Measurements from ENCODE around the gene FAM234A. TPM values are rescaled to one million over a fixed set of nuclear protein-coding genes. Genes with fewer than 3 reads are reported as not detected.

Gene FAM234A
- total and polyA plus RNA-seq, 2 donors (not counting 3 experiments of a cell fraction or from before 2014, with no cell fraction given), result 70.4 to 89.4 TPM

- H2AFZ ChIP-seq (ENCODE audit: low read depth, low read length), result no peak overlapping the region
- H3K27me3 ChIP-seq (ENCODE audit: control insufficient read depth in 2 of 2, insufficient read depth in 2 of 2, low read length in 2 of 2), result no peaks in the 10 kb centered on the region
- no peak overlapping the region for H3K9ac ChIP-seq (replicated peaks; ENCODE audit: extremely low read depth, insufficient read depth, low read length)
- H4K20me1 ChIP-seq (replicated peaks; ENCODE audit: control insufficient read depth, extremely low read depth, insufficient read depth, low read length), result no peaks in the 10 kb centered on the region
- TF ChIP-seq GATA2 (IDR thresholded peaks at IDR 0.05; ENCODE audit: insufficient read depth, insufficient read length, low read depth, low read length), result no peak
- no peak for TF ChIP-seq FOS (IDR thresholded peaks at IDR 0.05; ENCODE audit: borderline replicate concordance, insufficient read depth, low read length)
- TF ChIP-seq MYC (IDR thresholded peaks at IDR 0.05; ENCODE audit: low read depth, low read length), result no peak
- no peak for TF ChIP-seq JUN (IDR thresholded peaks at IDR 0.05; ENCODE audit: borderline replicate concordance, insufficient read depth, insufficient read length, low read depth)
- TF ChIP-seq EZH2 (IDR thresholded peaks at IDR 0.05; ENCODE audit: borderline replicate concordance, low read depth, low read length, severe bottlenecking), result no peak
- H3K4me3 ChIP-seq (replicated peaks in 1 of 3; ENCODE audit: insufficient read depth in 1 of 3, low read depth in 1 of 3, low read length in 3 of 3), result no peak overlapping the region
- ChIA-PET CTCF (interaction anchor here (1.2 to 1.7 kb wide), 2 partner anchors 10 to 47 kb away, joined by 3 to 4 read pairs; no protein-coding TSS in a partner anchor), POLR2A (no interaction called here)
- FAIRE-seq, result no peak
- no peak for DNase-seq (ENCODE audit: low read depth, low spot score)
- no peaks in the 10 kb centered on the region for H3K9me3 ChIP-seq (replicated peaks; ENCODE audit: control insufficient read depth, insufficient read depth, low read length)
- dilution Hi-C loops (cut with MboI; ENCODE audit: extremely low pct_ligation_motif_present, low sequenced_read_pairs), result no loop called here
- no peaks in the 10 kb centered on the region for H3K9me1 ChIP-seq (replicated peaks; ENCODE audit: control insufficient read depth, extremely low read depth, insufficient read depth, low read length)
- BruUV-seq (replicated peaks), result no TSS peak
- no peaks in the 10 kb centered on the region for H3K4me1 ChIP-seq (ENCODE audit: control insufficient read depth, extremely low read depth, insufficient read depth, low read length)
- no peak overlapping the region for H3K4me2 ChIP-seq (ENCODE audit: insufficient read depth, low read length)
- no peak overlapping the region for H3K27ac ChIP-seq (ENCODE audit: insufficient read depth, low read depth, low read length)
- H3K36me3 ChIP-seq (ENCODE audit: control insufficient read depth in 2 of 2, extremely low read depth in 1 of 2, insufficient read depth in 2 of 2, low read length in 2 of 2), result peaks cover 0 to 26% of the 10 kb centered on the region in 2 experiments
- H3K79me2 ChIP-seq (ENCODE audit: control insufficient read depth, insufficient read depth, low read length), result no peaks in the 10 kb centered on the region
- intact Hi-C loops (cut with micrococcal nuclease), result no loop called here
Observed at GRCh38 chr16:301950-302349, 67.3 kb downstream of the FAM234A start.

DNA sequence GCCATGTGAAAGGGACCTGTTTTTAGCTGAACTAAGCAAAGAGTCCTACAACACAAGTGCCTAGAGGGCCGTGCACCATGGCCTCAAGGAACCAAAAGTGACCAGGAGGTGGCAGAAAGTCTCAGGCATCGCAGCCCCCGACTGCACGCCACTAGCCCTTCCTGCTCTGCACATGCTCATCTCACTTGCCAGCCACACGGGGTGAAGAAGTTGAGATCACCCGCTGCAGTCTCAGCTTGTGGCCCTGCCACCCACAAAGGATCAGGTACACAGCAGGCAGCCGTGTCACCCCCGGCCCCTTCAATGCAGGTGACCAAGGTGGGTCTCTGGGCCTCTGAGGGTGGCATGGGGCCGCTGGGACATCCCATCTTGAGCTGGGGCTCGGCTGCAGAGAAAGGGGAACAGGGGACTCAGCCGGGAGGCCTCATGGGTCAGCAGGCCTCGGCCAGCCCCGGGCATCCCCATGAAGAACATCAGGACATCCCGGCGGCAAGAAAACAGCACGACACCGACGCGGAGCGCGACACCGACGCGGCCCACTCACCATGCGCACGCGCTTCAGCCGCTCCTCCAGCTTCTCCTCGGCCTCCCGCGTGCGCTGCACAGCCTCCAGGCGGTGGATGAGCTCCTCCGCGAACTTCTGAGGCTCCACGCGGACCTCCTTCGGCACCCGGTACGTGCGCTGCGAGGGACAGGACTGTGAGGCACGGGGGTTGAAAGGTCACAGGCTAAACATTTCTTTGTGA lies 69.3 kb downstream of the FAM234A start:
- H3K9me3 ChIP-seq (replicated peaks; ENCODE audit: control insufficient read depth, insufficient read depth, low read length), result no peaks in the 10 kb centered on the region
- ChIA-PET CTCF (interaction anchor here (1.4 to 1.9 kb wide), 2 partner anchors 49 to 59 kb away, joined by 5 read pairs; partner anchors contain the start of gene AXIN1), POLR2A (no interaction called here)
- no peak overlapping the region for H3K4me2 ChIP-seq (ENCODE audit: insufficient read depth, low read length)
- FAIRE-seq (no peak), DNase-seq (ENCODE audit: low read depth, low spot score) (no peak)
- no peak overlapping the region for H3K9ac ChIP-seq (replicated peaks; ENCODE audit: extremely low read depth, insufficient read depth, low read length)
- no peak overlapping the region for H2AFZ ChIP-seq (ENCODE audit: low read depth, low read length)
- no peaks in the 10 kb centered on the region for H3K79me2 ChIP-seq (ENCODE audit: control insufficient read depth, insufficient read depth, low read length)
- dilution Hi-C loops (cut with MboI; ENCODE audit: extremely low pct_ligation_motif_present, low sequenced_read_pairs) (no loop called here), intact Hi-C loops (cut with micrococcal nuclease) (no loop called here)
- no peaks in the 10 kb centered on the region for H3K27me3 ChIP-seq (ENCODE audit: control insufficient read depth in 2 of 2, insufficient read depth in 2 of 2, low read length in 2 of 2)
- peaks cover 0 to 31% of the 10 kb centered on the region in 2 experiments for H3K36me3 ChIP-seq (ENCODE audit: control insufficient read depth in 2 of 2, extremely low read depth in 1 of 2, insufficient read depth in 2 of 2, low read length in 2 of 2)
- no peaks in the 10 kb centered on the region for H3K4me1 ChIP-seq (ENCODE audit: control insufficient read depth, extremely low read depth, insufficient read depth, low read length)
- TF ChIP-seq MYC (IDR thresholded peaks at IDR 0.05; ENCODE audit: low read depth, low read length) (no peak), POLR2A (IDR thresholded peaks at IDR 0.05; ENCODE audit: low read depth, low read length) (no peak), JUN (IDR thresholded peaks at IDR 0.05; ENCODE audit: borderline replicate concordance, insufficient read depth, insufficient read length, low read depth) (no peak), GATA2 (IDR thresholded peaks at IDR 0.05; ENCODE audit: insufficient read depth, insufficient read length, low read depth, low read length) (no peak), POLR2AphosphoS5 (IDR thresholded peaks at IDR 0.05; ENCODE audit: insufficient read depth, low read depth, low read length) (no peak), MAX (IDR thresholded peaks at IDR 0.05; ENCODE audit: insufficient read depth, insufficient read length) (no peak), FOS (IDR thresholded peaks at IDR 0.05; ENCODE audit: borderline replicate concordance, insufficient read depth, low read length) (no peak), EZH2 (IDR thresholded peaks at IDR 0.05; ENCODE audit: borderline replicate concordance, low read depth, low read length, severe bottlenecking) (no peak)
- TF ChIP-seq, protein P1, sequence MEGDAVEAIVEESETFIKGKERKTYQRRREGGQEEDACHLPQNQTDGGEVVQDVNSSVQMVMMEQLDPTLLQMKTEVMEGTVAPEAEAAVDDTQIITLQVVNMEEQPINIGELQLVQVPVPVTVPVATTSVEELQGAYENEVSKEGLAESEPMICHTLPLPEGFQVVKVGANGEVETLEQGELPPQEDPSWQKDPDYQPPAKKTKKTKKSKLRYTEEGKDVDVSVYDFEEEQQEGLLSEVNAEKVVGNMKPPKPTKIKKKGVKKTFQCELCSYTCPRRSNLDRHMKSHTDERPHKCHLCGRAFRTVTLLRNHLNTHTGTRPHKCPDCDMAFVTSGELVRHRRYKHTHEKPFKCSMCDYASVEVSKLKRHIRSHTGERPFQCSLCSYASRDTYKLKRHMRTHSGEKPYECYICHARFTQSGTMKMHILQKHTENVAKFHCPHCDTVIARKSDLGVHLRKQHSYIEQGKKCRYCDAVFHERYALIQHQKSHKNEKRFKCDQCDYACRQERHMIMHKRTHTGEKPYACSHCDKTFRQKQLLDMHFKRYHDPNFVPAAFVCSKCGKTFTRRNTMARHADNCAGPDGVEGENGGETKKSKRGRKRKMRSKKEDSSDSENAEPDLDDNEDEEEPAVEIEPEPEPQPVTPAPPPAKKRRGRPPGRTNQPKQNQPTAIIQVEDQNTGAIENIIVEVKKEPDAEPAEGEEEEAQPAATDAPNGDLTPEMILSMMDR (IDR thresholded peaks at IDR 0.05; ENCODE audit: extremely low read depth in 1 of 2, insufficient read depth in 1 of 2, low read depth in 1 of 2, low read length in 2 of 2), result no peak
- H3K4me3 ChIP-seq (replicated peaks in 1 of 3; ENCODE audit: insufficient read depth in 1 of 3, low read depth in 1 of 3, low read length in 3 of 3), result no peak overlapping the region
- BruUV-seq (replicated peaks), result no TSS peak
- H3K9me1 ChIP-seq (replicated peaks; ENCODE audit: control insufficient read depth, extremely low read depth, insufficient read depth, low read length), result no peaks in the 10 kb centered on the region
- H4K20me1 ChIP-seq (replicated peaks; ENCODE audit: control insufficient read depth, extremely low read depth, insufficient read depth, low read length), result no peaks in the 10 kb centered on the region
- no peak overlapping the region for H3K27ac ChIP-seq (ENCODE audit: insufficient read depth, low read depth, low read length)

All from endothelial cell of umbilical vein (primary cell).